Neutrophil (primary cell): Measurements from ENCODE around the gene ANO2.

Experiments
- H3K27ac ChIP-seq: fragments of 200-600 bp; sonication (generic); 2 replicates; pipeline ENCODE4 v1.5.1; 2016; ENCODE audit warnings: mild to moderate bottlenecking, moderate library complexity
- H3K27me3 ChIP-seq: fragments of 200-600 bp; sonication (generic); 2 replicates; pipeline ENCODE4 v1.6.0; 2016; ENCODE audit warnings: mild to moderate bottlenecking
- H3K36me3 ChIP-seq: fragments of 200-600 bp; sonication (generic); 2 replicates; pipeline ENCODE4 v1.5.1; 2017
- H3K4me1 ChIP-seq, 2 experiments: fragments of 200-600 bp in 1 of 2; sonication (generic) in 1 of 2; 1 replicate in 1 of 2; 2 replicates in 1 of 2; pipeline versions ENCODE4 v1.5.1 to v1.6.1; 2013 to 2016; ENCODE audit warnings: low read depth in 1 of 2, low read length in 1 of 2, mild to moderate bottlenecking in 1 of 2, moderate library complexity in 1 of 2; ENCODE audit not compliant: control insufficient read depth in 1 of 2, insufficient read depth in 1 of 2
- H3K4me3 ChIP-seq, 2 experiments: fragments of 200-600 bp in 1 of 2; sonication (generic) in 1 of 2; 1 replicate in 1 of 2; 2 replicates in 1 of 2; pipeline ENCODE4 v1.5.1; 2013 to 2016; ENCODE audit warnings: low read depth in 1 of 2, low read length in 1 of 2, mild to moderate bottlenecking in 1 of 2, moderate library complexity in 1 of 2
- H3K9me3 ChIP-seq: fragments of 200-600 bp; sonication (generic); 2 replicates; pipeline ENCODE4 v1.5.1; 2016
- TF ChIP-seq, protein P1 (sequence below): fragments of 200-600 bp; sonication (generic); IDR thresholded peaks from 2 replicates; pipeline ENCODE4 v1.5.1; 2016; ENCODE audit warnings: antibody characterized with exemption

Gene ANO2

DNA sequence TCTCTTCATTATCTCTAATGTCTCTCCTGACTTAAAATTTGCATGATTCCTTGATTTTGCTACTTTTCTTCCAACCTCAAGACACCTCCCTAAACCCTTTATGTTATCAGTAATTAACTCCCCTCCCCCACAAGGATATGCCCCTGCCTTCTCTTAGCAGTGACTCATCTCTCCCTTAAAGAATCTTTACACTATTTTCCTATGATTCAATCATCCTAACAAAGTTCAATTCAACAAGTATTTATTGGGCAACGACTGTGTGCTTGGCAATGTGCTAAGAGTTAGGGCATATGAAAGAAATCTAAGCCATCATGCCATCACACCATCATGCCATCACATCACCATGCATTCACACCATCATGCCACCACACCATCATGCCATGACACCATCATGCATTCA lies 80.1 kb downstream of the ANO2 start:
- no peaks in the 10 kb centered on the region for H3K27me3 ChIP-seq
- no peaks in the 10 kb centered on the region for H3K9me3 ChIP-seq
- no peaks in the 10 kb centered on the region for H3K36me3 ChIP-seq
- TF ChIP-seq, protein P1, sequence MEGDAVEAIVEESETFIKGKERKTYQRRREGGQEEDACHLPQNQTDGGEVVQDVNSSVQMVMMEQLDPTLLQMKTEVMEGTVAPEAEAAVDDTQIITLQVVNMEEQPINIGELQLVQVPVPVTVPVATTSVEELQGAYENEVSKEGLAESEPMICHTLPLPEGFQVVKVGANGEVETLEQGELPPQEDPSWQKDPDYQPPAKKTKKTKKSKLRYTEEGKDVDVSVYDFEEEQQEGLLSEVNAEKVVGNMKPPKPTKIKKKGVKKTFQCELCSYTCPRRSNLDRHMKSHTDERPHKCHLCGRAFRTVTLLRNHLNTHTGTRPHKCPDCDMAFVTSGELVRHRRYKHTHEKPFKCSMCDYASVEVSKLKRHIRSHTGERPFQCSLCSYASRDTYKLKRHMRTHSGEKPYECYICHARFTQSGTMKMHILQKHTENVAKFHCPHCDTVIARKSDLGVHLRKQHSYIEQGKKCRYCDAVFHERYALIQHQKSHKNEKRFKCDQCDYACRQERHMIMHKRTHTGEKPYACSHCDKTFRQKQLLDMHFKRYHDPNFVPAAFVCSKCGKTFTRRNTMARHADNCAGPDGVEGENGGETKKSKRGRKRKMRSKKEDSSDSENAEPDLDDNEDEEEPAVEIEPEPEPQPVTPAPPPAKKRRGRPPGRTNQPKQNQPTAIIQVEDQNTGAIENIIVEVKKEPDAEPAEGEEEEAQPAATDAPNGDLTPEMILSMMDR = no peak
- no peak overlapping the region for H3K4me3 ChIP-seq
- no peaks in the 10 kb centered on the region for H3K4me1 ChIP-seq
- no peak overlapping the region for H3K27ac ChIP-seq

DNA sequence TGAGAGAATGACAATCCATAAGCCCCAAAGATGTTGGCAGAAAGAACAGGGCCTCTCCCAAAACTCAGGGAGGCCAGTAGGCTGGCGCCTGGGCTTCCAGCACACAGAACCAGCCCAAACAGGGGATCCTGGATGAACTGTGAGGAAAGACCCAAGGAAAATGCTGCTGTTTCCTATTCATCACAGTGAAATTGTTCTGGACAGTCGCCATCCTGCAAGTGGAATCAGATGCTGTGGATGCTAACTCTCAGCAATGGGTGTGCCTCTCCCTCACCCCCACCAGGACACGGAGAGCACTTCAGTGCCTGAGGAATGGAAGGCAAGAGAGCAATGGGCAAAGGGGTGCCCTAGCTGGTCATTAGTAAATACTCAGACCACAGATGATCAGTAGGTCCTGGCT lies 80.8 kb downstream of the ANO2 start:
- no peaks in the 10 kb centered on the region for H3K36me3 ChIP-seq
- no peaks in the 10 kb centered on the region for H3K27me3 ChIP-seq
- H3K4me1 ChIP-seq = no peaks in the 10 kb centered on the region
- H3K9me3 ChIP-seq = no peaks in the 10 kb centered on the region
- TF ChIP-seq, protein P1 = no peak
- no peak overlapping the region for H3K27ac ChIP-seq
- no peak overlapping the region for H3K4me3 ChIP-seq

DNA sequence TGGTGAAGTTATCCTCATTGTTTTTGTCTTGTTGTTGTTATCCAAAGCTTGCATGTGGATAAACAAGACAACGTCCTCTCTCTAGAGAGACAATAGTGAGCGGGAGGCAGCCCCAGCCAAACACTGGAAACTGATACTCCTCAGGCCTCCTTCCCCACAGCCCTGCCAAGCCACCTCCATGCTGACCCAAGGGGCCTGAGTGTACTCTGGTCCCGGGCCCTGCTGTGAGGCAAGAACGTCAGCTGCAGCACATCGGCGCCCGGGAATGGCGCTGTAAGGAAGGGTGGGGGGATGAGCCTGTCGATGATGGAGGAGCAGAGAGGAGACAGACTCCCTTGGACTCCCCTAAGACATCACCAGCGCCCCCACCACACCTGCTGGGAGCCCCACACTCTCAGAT lies 83.6 kb downstream of the ANO2 start:
- TF ChIP-seq, protein P1 = no peak
- H3K9me3 ChIP-seq = no peaks in the 10 kb centered on the region

DNA sequence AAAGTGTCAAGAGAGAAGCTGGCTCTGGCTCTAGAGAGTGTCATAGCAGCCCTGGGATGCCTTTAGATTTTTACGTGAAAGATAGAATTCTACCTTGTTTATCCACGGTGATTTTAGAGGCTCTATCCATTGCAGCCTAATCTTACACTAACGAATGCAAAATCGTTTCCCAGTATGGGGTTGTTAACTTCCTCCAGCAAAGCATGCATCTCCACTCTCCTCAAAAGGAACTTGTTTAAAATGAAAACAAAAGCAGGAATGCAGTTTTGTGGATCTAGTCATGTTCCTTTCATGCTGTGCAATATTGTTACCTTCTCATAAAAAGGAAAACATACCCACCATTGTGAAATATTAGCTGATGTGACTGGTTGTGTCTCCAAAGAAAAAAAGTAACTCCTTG lies 88.4 kb downstream of the ANO2 start:
- Histone ChIP-seq H3K9me3 (no peaks in the 10 kb centered on the region), H3K36me3 (no peaks in the 10 kb centered on the region), H3K27me3 (peaks cover 7% of the 10 kb centered on the region), H3K27ac (no peak overlapping the region), H3K4me1 (no peaks in the 10 kb centered on the region), H3K4me3 (no peak overlapping the region)
- TF ChIP-seq, protein P1 = no peak

More for the DNA sequence above, 83.6 kb downstream of the ANO2 start:
- H3K4me1 ChIP-seq = no peaks in the 10 kb centered on the region
- peaks cover 4% of the 10 kb centered on the region for H3K27me3 ChIP-seq
- H3K27ac ChIP-seq = no peak overlapping the region
- no peak overlapping the region for H3K4me3 ChIP-seq
- H3K36me3 ChIP-seq = no peaks in the 10 kb centered on the region

DNA sequence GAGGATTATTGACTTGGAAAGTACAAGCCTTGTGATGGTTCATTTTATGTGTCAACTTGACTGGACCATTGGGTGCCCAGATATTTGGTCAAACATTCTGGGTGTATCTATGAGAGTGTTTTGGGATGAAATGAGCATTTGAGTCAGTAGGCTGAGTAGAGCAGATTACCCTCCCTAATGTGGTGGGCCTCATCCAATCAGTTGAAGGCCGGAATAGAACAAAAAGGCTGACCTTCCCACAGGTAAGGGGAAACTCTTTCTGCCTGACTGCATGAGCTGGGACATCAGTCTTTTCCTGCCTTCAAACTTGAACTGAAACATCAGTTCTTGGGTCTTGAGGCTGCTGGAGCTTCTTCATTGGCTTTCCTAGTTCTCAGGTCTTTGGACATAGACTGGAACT lies 98.1 kb downstream of the ANO2 start:
- H3K4me3 ChIP-seq = no peak overlapping the region
- H3K27me3 ChIP-seq = no peaks in the 10 kb centered on the region
- H3K9me3 ChIP-seq = no peaks in the 10 kb centered on the region
- H3K4me1 ChIP-seq = no peaks in the 10 kb centered on the region
- H3K27ac ChIP-seq = no peak overlapping the region
- no peaks in the 10 kb centered on the region for H3K36me3 ChIP-seq
- TF ChIP-seq, protein P1 = no peak

DNA sequence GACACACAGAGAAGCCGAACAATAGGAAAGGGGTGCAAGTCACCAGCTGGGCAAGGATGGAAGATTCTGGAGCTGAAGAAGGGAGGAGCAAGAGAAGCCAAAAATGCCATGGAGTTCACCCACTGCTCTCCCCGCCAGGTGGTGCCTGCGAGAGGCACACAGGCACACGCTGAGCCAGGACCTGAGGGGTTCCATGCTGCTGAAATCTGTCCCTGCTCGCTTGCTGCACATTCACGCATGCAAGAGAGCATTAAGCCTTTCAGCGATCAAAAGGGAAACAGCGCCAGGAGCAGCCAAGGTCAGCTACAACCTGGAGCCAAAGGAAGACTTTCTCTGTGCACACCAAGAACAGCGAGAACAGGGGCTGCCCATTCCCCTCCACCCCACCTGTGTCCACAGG lies 104.1 kb downstream of the ANO2 start:
- TF ChIP-seq, protein P1 = no peak
- Histone ChIP-seq H3K27ac (no peak overlapping the region), H3K4me1 (no peaks in the 10 kb centered on the region), H3K27me3 (no peaks in the 10 kb centered on the region), H3K9me3 (no peaks in the 10 kb centered on the region), H3K4me3 (no peak overlapping the region), H3K36me3 (no peaks in the 10 kb centered on the region)
